H1 (cell line): ENCODE results near the gene TCERG1L. TPM values are rescaled to one million over a fixed set of nuclear protein-coding genes. Genes with fewer than 3 reads are reported as not detected.

Experiments
- BRCA1 ChIP-seq: IDR thresholded peaks from 2 replicates; pipeline ENCODE4 v1.6.1; 2012; ENCODE audit warnings: low read depth, low read length, improper control_type of control experiment
- FOSL1 ChIP-seq: IDR thresholded peaks from 2 replicates; pipeline ENCODE4 v1.6.1; 2011; ENCODE audit warnings: mild to moderate bottlenecking, low read depth, low read length, moderate library complexity; ENCODE audit not compliant: insufficient read depth
- GABPA ChIP-seq: IDR thresholded peaks from 2 replicates; pipeline ENCODE4 v1.6.1; 2011; ENCODE audit warnings: mild to moderate bottlenecking, low read length, moderate library complexity, borderline replicate concordance; ENCODE audit not compliant: insufficient read depth
- NANOG ChIP-seq: IDR thresholded peaks from 2 replicates; pipeline ENCODE4 v1.6.1; 2011; ENCODE audit warnings: low read length, low read depth, mild to moderate bottlenecking, inconsistent platforms; ENCODE audit not compliant: insufficient read depth, poor library complexity, severe bottlenecking
- SUZ12 ChIP-seq: fragments of 200-600 bp; sonication (generic); IDR thresholded peaks from 2 replicates; pipeline ENCODE4 v1.6.1; 2012; ENCODE audit warnings: mild to moderate bottlenecking, inconsistent platforms, low read length, moderate library complexity, mixed read lengths
- polyA plus RNA-seq, 7 experiments: library from polyadenylated mRNA; depleted of rRNA in 3 of 7; stranded (reverse) in 5 of 7; unstranded in 2 of 7; fragments of >200 nt in 5 of 7; fragments of 200-250 nt in 2 of 7; gene quantifications; 1 replicate in 5 of 7; 2 replicates in 1 of 7; 4 replicates in 1 of 7; pipeline versions ENCODE4 v1.2.1 to v1.2.3, GENCODE V29; 2011 to 2013; ENCODE audit warnings: missing spikeins in 2 of 7, mixed read lengths in 2 of 7
- total RNA-seq: library from RNA; stranded (reverse); fragmentation: NEBNext Ultra II Directional; extraction: Animal tissue kit (Norgen Biotek cat#: 25700); gene quantifications from 2 replicates; pipeline ENCODE4 v1.2.1, GENCODE V29; 2021
- TF ChIP-seq, protein P1 (sequence below): IDR thresholded peaks from 2 replicates; pipeline ENCODE4 v1.6.1; 2011; ENCODE audit warnings: low read length, improper control_type of control experiment

The TCERG1L gene
- total and polyA plus RNA-seq, 2 of the 8 experiments (the other 6 are each of a cell fraction or from before 2014, with no cell fraction given) = 3.9 to 6.9 TPM

GRCh38 chr10:131211559-131211958, 100.0 kb downstream of the TCERG1L start (continued):
- TF ChIP-seq BRCA1 (no peak), SUZ12 (no peak), FOSL1 (no peak), GABPA (no peak), NANOG (no peak)
- TF ChIP-seq, protein P1, sequence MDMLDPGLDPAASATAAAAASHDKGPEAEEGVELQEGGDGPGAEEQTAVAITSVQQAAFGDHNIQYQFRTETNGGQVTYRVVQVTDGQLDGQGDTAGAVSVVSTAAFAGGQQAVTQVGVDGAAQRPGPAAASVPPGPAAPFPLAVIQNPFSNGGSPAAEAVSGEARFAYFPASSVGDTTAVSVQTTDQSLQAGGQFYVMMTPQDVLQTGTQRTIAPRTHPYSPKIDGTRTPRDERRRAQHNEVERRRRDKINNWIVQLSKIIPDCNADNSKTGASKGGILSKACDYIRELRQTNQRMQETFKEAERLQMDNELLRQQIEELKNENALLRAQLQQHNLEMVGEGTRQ = no peak
